GM20431 (cell line): Measurements from ENCODE around the gene KIF25.
"Not testable (repeated sequence)": the region's sequence is repeated elsewhere in the genome, so short reads cannot be mapped to it uniquely, and the experiment has no call there.

Source experiments
- in situ Hi-C: fragments of 300-500 bp; cut with MseI, MboI; formaldehyde crosslinking; loops from one replicate; pipeline ENCODE4 v1.15.0; 2020; ENCODE audit warnings: low sequenced_read_pairs; ENCODE audit not compliant: unreplicated experiment

Gene KIF25

DNA sequence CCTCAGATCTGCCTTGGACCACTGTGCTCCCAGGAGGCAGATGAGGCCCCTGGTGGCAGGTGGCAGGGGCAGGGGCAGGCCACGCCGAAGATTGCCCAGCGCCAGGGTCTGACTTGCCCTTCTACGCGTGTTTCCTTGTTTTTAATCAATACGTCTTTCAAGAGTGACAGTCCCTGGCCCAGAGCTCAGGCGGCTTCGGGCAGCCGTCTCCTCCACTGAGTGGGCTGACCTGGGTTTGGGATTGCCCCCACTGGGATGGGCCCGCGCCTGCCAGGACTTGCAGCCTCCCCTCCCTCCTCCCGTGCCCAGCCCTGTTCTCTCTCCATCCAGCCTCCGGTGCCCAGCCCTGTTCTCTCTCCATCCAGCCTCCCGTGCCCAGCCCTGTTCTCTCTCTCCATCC, 60.4 kb downstream of the KIF25 start:
- in situ Hi-C loops = no loop called here

DNA sequence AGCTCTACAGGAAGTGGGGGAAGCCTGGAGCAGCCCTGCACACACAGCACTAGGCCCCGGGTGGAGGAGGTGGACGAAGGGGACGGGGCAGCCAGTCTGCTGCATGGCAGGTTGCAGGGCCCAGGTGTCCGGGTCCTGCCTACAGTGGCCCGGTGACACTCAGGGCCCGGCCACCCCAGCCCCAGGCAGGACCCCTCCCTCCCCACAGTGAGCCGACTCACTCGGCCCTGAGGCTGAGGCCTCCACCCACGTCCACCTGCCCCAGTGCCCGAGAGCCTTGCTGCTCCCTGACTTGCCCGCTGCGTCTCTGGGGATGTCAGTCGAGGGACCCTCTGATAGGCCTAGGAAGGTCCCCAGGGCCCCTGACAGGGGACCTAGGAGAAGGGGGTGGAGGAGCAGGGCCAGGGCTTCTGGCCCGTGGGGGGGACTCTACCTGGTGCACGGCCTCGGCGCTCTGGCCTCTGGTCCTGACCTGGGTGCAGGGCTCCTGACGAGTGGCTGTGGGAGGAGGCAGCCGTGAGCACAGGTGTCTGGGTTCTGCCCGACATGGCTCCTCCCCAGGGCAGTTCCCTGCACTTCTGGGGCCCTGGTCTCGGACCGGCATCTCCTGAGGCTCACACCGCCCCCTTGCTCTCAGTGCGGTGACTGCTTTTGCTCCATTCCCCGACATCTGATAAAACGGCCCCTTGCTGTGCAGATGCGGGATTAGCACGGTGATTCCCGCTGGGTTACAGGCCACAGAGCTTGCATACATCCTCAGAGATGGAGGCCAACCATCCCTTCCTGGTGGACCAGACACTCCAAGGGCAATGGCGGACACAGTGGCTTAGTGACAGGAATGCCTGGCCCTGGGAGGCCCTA, 61.5 kb downstream of the KIF25 start:
- in situ Hi-C loops = no loop called here

DNA sequence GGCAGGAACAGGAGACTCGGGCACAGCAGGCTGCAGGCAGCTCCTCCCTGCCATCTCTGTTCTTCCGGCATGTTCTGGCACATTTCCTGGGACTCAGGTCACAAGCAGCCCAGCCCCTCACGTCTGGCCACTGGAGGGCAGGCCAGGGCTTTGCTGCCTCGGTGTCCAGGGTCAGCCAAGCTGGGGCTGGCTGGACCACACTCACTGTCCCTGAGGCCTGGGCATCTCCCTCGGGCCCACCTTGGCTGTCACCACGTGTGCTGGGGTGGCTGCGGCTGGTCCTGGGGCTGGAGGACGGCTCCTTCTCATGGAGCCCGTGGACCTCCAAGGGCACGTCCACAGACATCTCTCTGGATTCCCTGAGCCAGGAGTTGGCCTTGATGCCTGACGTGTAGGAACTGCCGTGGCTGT, 63.1 kb downstream of the KIF25 start:
- in situ Hi-C loops = no loop called here

DNA sequence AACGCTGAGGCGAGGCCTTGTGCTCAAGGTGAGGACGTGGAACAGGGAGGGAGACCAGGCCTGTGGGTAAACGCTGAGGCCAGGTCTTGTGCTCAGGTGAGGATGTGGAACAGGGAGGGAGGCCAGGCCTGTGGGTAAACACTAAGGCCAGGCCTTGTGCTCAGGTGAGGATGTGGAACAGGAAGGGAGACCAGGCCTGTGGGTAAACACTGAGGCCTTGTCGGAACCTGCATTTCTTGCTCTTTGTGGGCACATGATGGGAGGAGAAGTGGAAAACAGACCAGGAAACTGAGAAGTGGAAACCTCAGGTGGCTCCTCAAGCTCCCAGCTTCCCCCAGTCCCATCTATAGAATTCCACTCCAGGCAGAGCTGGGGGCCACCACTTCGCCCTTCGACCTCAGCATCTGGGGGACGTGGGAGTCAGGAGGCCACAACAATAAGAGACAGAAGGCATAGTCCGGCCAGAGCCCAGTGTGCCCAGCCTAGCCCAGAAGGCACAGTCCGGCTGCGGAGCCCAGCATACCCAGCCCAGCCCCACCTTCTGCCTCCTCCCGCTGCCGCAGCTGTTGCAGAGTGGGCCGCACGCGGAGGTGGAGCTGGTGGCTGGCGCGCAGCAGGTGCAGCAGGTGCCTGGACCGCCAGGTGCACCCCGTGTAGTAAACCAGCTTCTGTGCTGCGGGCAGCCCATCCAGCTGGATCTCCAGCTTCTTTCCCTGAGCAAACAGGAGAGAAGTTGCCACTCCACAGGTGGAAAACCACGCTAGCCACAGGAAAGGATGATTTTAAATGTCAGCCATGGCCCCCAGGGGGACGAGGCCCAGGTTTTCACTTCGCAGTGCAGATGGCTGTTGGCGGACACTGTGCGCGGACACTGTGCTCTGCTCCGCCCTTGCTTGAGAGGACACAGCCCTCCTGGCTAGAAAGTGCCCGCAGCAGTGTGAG, 64.1 kb downstream of the KIF25 start:
- in situ Hi-C loops = no loop called here

DNA sequence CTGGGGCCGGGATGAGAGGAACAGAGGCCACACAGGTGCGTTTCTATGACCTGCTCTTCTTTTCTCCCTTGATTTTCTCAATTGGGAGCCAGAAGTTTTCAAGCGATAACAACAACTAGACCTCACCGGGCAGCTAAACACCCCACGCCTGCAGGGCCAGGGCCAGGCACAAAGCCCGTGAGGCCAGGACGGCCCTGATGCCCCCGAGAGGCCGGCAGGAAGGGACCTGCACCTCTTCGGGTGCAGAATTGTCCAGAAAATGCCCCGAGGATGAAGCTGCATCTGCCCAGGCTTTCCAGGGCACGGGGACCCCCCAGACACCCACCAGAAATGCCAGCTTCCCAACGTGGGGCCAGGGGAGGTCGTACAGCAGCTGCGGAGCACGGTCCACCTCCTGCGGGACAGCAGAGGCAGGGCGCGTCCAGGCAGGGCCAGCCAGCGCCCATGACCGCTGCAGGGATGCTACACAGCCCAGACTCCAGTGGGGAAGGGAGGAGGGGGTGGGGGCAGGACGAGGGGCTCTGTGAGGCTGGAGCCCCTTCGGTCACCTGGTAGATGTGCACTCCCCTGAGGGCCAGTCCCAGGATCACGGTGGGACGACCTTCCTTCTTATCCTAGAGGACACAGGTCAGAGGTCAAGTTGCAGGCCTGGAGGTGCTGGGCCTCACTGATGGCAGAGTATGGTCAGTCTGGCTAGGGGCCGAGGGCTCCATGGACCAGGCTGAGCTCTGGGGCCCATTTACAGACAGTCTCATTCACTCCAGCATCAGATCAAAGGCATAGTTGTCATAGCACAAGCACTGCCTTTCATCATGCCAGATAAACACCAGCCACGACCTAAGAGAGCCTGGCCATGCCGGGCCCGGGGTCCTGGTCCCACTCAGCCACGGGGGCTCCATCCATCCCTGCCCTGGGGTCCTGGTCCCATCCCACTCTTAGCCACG, 65.1 kb downstream of the KIF25 start:
- in situ Hi-C loops = no loop called here

DNA sequence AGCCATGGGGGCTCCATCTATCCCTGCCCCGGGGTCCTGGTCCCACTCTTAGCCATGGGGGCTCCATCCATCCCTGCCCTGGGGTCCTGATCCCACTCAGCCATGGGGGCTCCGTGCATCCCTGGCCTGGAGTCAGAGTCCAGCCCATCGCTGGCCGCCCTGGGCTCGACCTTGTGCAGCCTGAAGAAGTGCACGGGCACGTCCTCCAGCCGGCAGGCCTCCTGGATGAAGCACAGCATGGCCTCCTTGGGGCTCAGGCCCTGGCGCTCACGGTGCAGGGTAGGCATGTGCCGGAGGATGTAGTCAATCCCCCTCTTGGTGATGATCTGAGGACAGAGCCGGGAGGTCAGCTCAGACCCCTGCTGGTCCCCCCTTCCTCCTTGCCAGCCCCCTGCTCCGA, 66.0 kb downstream of the KIF25 start:
- in situ Hi-C loops = no loop called here

DNA sequence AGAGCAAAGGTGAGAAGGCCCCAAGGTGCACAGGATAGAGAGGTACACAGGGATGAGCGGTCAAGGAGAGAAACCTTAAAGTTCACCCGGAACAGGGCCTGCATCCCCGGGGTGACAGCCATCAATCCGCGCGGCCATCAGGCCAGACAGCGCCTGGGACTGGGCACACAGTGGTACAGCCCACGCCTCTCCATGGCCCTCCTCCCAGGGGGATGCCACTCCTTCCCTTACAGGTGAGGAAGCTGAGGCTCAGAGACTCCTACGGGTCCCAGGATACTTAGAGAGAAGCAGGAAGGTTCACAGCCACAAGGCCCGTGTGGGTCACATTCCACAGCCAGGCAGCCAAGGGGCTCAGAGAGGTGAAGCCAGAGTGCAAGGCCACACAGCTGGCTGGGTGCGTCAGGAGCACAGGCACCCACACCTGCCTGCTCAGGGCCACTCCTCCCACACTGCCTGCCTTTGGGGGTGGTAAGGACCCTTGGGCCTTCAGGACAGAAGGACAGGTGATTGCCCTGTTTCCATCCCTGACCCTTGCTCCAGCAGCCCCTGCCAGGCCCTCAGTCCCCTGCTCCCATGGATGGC, 66.8 kb downstream of the KIF25 start:
- in situ Hi-C loops = no loop called here

DNA sequence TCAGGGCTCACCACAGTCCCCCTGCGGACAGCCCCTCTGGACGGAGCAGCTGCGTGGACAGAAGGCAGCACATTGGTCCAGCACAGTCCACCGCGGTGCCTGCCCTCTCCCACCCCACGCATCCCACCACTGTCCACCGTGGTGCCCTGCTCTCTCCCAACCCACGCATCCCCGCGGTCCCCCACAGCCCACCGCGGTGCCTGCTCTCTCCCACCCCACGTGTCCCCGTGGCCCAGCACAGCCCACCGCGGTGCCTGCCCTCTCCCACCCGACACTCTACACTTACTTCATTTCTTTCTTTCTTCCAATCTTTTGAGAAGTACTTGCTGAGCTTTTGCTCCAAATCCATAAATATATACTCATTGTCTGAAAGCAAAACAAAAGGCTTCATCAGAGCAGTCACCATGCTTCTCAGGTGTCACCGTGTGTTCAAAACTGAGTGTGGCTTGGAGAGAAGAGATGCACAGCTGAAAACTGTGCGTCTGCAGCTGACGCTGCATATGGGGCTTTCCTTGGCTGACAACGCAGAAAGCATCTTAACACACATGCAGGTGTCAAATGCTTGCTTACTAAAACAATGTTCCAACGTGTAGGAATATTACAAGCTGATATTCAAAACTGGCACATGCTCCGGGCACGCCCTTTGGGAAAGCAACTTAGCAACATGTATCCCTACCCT, 69.7 kb downstream of the KIF25 start:
- in situ Hi-C loops = no loop called here

DNA sequence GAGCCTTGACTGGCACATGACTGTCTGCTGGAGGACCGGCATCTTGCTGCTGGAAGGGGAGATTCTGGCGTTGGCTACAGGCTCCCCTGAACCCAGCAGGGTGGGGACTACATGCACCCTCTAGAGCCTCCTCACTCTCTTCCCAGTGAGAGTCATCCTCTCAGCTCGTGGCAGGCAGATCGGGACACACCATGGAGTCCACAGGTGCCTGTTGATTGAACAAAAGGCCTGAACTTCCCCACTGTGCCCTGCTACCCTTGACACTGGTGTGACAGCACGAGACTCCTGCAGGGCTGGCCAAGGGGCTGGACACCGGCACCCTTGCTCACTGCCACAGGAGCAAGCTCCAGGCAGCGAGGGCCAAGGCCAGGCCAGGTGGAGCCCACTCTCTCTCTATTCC, 73.3 kb downstream of the KIF25 start:
- in situ Hi-C loops = no loop called here

DNA sequence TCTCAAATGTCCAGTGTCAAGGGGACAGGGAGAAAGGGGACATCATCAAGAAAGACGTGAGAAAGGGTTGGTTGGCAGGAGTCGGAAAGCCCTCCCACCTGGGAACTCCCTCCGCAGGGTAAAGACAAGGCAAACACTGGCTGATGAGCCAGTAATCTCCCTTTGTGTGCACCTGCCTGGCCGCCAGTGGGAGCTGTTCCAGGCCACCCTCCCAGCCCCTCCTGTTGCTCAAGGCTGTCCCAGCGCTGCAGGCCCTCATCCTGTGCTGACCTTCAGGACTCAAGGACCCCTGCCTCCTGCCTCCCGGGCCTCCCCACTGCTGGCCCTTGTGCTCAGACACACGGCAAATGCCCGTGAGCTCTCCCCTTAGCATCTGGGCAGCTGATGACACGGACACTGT, 74.1 kb downstream of the KIF25 start:
- in situ Hi-C loops = no loop called here

DNA sequence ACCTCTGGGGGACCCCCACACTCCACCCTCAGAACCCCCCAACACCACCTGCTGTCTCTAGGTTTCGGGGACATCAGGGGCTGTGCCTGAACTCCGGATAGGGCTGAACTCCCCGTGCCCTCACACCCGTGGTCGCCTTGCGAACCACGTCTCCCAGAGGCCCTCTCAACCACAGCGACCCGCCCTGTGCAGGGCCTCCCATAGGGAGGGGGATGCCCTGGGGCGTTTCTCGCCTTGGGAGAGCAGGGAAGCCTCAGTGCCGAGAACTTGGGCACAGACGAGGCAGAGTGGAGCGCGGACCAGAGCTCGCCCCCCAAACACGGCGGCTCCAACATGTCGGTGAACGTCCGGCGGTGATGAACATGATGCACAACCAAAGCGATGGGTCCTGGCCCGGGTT, 74.8 kb downstream of the KIF25 start:
- in situ Hi-C loops = no loop called here

DNA sequence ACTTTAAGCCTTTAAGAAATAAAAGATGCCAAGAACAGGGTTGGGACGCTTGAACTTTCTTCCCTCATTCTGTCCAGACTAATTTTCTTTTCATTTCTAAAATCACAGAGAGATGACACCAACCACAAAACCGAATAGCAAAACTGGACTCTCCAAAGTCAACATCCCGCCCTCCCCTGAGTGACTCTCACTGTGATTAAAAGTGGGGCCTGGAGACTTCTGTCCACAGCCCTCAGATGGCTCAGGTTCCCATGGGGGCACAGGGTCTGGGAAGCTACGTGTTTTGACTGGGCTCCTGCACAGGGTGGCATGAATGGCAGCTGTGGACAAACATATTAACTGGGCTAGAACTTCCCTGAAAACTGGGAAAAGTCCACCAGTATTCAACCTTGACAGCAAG, 75.3 kb downstream of the KIF25 start:
- in situ Hi-C loops = no loop called here

DNA sequence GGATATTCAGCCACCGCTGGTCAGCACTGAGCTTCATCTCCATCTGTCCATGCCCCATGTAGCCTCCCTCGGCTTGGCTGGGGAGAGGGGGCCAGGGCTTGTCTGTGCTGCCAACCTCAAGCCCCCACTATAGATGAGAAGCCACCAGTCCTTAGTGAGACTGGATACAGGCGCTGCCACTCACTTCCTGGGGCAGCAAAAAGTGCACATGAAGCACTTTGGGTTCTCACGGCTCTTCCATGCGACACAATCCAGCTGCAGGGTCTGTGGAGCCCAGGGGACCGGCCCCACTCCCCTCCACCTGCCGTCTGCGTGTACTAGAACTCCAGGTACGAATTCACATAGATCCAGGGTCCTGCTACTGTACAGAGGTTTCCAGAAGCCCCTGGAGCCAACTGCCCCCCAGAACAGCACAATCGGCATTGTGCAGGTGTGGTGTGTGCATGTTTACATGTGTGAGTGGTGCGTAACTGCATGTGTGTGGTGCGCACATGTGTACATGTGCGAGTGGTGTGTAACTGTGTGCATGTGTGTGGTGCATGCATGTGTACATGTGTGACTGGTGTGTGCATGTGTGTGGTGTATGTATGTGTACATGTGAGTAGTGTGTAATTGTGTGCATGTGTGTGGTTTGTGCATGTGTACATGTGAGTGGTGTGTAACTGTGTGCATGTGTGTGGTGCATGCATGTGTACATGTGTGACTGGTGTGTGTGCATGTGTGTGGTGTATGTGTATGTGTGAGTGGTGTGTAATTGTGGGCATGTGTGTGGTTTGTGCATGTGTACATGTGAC, 76.7 kb downstream of the KIF25 start:
- in situ Hi-C loops = no loop called here

DNA sequence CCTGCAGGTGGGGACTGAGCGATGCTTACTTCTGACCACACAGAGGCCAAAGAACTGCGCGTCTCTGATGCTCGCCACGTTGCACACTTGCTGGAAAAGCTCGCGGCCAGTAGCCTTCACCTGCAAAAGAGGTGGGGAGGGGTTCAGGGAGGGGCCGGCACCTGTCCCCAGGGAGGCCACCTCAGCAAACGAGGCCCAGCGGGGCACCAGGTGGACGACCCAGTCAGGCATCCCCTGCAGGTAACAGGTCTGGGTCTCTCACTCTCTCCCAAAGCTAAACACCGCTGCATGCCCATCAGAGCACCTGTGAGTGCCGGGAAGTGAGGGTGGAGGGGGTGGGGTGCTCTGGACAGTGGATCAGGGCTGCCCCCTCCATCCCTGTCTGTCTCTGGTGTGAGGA, 77.7 kb downstream of the KIF25 start:
- in situ Hi-C loops = no loop called here

DNA sequence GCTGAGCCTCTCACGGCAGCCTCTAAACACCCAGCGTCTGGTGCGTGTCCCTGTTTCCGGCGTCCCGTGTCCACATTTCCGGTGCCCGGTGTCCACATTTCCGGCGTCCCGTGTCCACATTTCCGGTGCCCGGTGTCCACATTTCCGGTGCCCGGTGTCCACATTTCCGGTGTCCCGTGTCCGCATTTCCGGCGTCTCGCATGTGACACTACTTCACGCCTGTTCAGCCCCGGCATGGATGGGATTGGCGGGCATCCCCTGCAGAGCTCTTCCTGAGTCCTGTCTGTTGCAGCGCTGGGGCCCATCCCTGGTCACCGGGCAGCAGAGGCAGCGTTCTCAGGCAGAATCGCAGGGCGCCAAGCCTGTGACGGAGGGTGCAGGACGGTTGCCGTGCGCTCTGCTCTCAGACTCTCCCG, 78.3 kb downstream of the KIF25 start:
- in situ Hi-C loops = no loop called here

DNA sequence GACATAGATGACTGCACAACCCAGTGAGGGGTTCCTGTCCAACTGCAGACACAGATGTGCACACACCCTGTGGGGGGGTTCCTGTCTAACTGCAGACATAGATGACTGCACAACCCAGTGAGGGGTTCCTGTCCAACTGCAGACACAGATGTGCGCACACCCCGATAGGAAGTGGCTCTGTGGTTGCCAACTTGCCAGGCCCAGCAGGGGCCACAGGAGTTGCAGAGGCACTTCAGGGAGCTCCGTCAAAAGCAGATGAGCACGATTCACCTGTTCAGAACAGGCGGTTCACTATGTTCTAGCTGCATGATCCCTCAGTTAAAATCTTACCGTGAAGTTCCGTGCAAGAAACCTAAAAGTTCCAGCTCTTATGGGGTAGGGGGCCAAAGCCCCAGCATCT, 79.9 kb downstream of the KIF25 start:
- in situ Hi-C loops = not testable (repeated sequence)

DNA sequence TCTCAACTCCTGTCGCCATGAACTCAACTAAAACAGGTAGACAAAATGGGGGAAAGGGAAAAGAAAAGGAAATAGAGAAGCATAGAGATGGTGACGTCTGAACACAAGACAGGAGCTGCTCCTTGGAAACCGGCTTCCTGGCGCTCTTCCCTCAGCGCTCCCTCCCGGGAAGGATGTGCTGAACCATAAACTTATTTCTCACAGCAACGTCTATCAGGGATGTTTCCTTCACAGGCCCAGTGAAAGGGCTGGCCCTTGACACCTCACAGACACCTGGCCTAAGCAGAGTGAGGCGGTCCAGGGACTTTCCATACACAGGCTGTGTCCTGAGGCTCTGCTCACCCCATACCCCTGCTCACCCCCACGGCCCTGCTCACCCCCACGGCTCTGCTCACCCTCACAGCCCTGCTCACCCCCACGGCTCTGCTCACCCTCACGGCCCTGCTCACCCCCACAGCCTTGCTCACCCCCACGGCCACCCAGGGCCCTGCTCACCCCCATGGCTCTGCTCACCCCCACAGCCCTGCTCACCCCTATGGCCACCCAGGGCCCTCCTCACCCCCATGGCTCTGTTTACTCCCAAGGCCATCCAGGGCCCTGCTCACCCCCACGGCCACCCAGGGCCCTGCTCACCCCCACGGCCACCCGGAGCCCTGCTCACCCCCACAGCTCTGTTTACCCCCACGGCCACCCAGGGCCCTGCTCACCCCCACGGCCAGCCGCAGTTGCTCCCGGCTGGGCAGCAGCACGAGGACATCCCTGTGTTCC, 80.9 kb downstream of the KIF25 start:
- in situ Hi-C loops = no loop called here

DNA sequence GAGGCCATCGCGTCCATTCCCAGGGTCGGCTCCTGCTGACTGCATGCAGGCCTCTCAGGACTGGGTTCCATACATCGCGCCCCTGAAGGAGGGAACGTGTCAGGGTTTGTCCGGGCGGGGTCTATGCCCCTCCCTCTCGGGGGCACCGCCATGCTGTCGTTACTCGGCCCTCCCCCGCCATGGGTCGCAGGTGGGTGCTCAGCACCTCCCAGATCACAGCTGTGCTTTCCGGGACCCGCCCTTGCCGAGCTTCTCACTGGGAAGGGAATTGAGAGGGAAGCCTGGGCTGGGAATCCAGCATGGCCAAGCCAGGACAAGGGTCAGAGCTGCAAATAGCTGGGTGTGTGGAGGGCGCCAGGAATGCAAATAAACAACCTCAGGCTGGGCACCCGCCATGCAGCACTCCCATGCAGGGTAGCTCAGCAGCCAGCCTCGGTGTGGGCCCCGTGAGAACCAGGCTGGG, 81.5 kb downstream of the KIF25 start, which contains the start of gene FRMD1:
Gene FRMD1, minus strand, starts transcription at position 270 of the 463 bp plus-strand sequence. Its CDS starts 118 bp downstream, at position 152.
- in situ Hi-C loops = no loop called here
